Upper lobe of left lung (tissue), 6 donors: ENCODE data around the gene TAGLN3. TPM values are rescaled to one million over a fixed set of nuclear protein-coding genes. Genes with fewer than 3 reads are reported as not detected.
A peak's percentile ranks its signal among the peaks of the same experiment; 100 is the strongest.
"Not testable (repeated sequence)": the region's sequence is repeated elsewhere in the genome, so short reads cannot be mapped to it uniquely, and the experiment has no call there.

ENCODE experiments used
- ATAC-seq, 2 donors: fragments of 200-7000 bp; cut with Tn5 transposase; one replicate each; pipeline ENCODE4 v1.9.1; 2022; ENCODE audit warnings: mild to moderate bottlenecking in 2 of 2, moderate library complexity in 2 of 2; ENCODE audit not compliant: low FRiP score in 2 of 2
- DNase-seq, 2 donors: peaks; one replicate each; pipeline ENCODE4 v3.0.0-alpha.2; 2019 to 2020
- H3K27ac ChIP-seq, 4 donors: fragments of 200-600 bp; sonication (generic); one replicate each; pipeline ENCODE4 v1.5.1; 2016 to 2019
- H3K27me3 ChIP-seq, 4 donors: fragments of 200-600 bp; sonication (generic); one replicate each; pipeline ENCODE4 v1.5.1; 2017 to 2019
- H3K36me3 ChIP-seq, 4 donors: fragments of 200-600 bp; sonication (generic); one replicate each; pipeline ENCODE4 v1.5.1; 2016 to 2019
- H3K4me1 ChIP-seq, 4 donors: fragments of 200-600 bp; sonication (generic); one replicate each; pipeline ENCODE4 v1.5.1; 2018 to 2019
- H3K4me3 ChIP-seq, 4 donors: fragments of 200-600 bp; sonication (generic); one replicate each; pipeline ENCODE4 v1.5.1; 2017 to 2019; ENCODE audit warnings: mild to moderate bottlenecking in 2 of 4, moderate library complexity in 1 of 4
- H3K9me3 ChIP-seq, 4 donors: fragments of 200-600 bp; sonication (generic); one replicate each; pipeline ENCODE4 v1.5.1; 2018 to 2019
- CTCF ChIP-seq, 6 experiments: fragments of 450-650 bp in 4 of 6; fragments of 200-600 bp in 2 of 6; sonication (generic) in 2 of 6; IDR thresholded peaks; one replicate each; pipeline ENCODE4 v1.5.1; 2016 to 2019; ENCODE audit warnings: antibody characterized with exemption in 6 of 6
- EP300 ChIP-seq, 4 donors: sonication (generic); formaldehyde crosslinking; IDR thresholded peaks; one replicate each; pipeline ENCODE4 v1.5.1; 2017; ENCODE audit warnings: antibody characterized with exemption in 4 of 4, control low read depth in 2 of 4
- POLR2A ChIP-seq, 4 donors: fragments of 450-650 bp; IDR thresholded peaks; one replicate each; pipeline ENCODE4 v1.5.1; 2016 to 2017; ENCODE audit warnings: antibody characterized with exemption in 4 of 4, mild to moderate bottlenecking in 2 of 4
- POLR2AphosphoS5 ChIP-seq, 2 donors: sonication (generic); formaldehyde crosslinking; IDR thresholded peaks; one replicate each; pipeline ENCODE4 v1.5.1; 2017; ENCODE audit warnings: antibody characterized with exemption in 2 of 2
- WGBS, 2 donors: methylation state at CpG; one replicate each; pipeline ENCODE4 v1.1.5; 2017 to 2018; 5-methylcytosine and 5-hydroxymethylcytosine counted together
- total RNA-seq, 6 donors: library from RNA; depleted of rRNA in 4 of 6; stranded (reverse); fragments of >200 nt in 4 of 6; gene quantifications; one replicate each; pipeline versions ENCODE4 v1.1.0 to v1.2.1, GENCODE V29; 2016 to 2021
- donor health status: DM: no; HTN: no; CAD: no; lungs with moderate emphysema.
- donor health status: DM: no; HTN: yes; CAD: no; lungs with severe emphysema.

TAGLN3 gene
- total RNA-seq, 6 donors from 2014 or later: 1.5 TPM; not detected in 5

GRCh38 chr3:112030901-112031300, 32.2 kb downstream of the TAGLN3 start:
- H3K36me3 ChIP-seq: no peaks in the 10 kb centered on the region
- no peak for TF ChIP-seq POLR2A (IDR thresholded peaks at IDR 0.05)
- no peak for TF ChIP-seq CTCF (IDR thresholded peaks at IDR 0.05)
- no peak for TF ChIP-seq EP300 (IDR thresholded peaks at IDR 0.05)
- no peak for TF ChIP-seq POLR2AphosphoS5 (IDR thresholded peaks at IDR 0.05)
- WGBS, 2 donors: 92 to 93% methylated on average over 5 of the region's 5 CpGs

GRCh38 chr3:112032098-112032731, 33.5 kb downstream of the TAGLN3 start:
- H3K4me1 ChIP-seq: no peaks in the 10 kb centered on the region
- H3K9me3 ChIP-seq: no peaks in the 10 kb centered on the region
- no peaks in the 10 kb centered on the region for H3K36me3 ChIP-seq
- no peak overlapping the region for H3K4me3 ChIP-seq
- H3K27me3 ChIP-seq: no peaks in the 10 kb centered on the region
- DNase-seq (peak in 1 of 2 donors; percentile 36), ATAC-seq (no peak)
- 64 to 65% methylated on average over 5 of the region's 5 CpGs for WGBS, 2 donors
- TF ChIP-seq POLR2A (IDR thresholded peaks at IDR 0.05) (no peak), POLR2AphosphoS5 (IDR thresholded peaks at IDR 0.05) (no peak), EP300 (IDR thresholded peaks at IDR 0.05) (no peak), CTCF (IDR thresholded peaks at IDR 0.05) (no peak)
- H3K27ac ChIP-seq: no peak overlapping the region

More at GRCh38 chr3:112030901-112031300, 32.2 kb downstream of the TAGLN3 start:
- Histone ChIP-seq H3K4me3 (no peak overlapping the region), H3K4me1 (no peaks in the 10 kb centered on the region), H3K27me3 (no peaks in the 10 kb centered on the region), H3K27ac (no peak overlapping the region), H3K9me3 (no peaks in the 10 kb centered on the region)
- ATAC-seq (no peak), DNase-seq (no peak)

GRCh38 chr3:112034436-112034835, 35.7 kb downstream of the TAGLN3 start, which contains the start of gene TMPRSS7:
Gene TMPRSS7 (plus strand): TSS chr3:112034736. CDS start chr3:112034846, 110 bp downstream.
- no peak for DNase-seq
- H3K27ac ChIP-seq: no peak within 1 kb of the TSS
- H3K4me1 ChIP-seq: no peaks in the 10 kb centered on the region
- H3K9me3 ChIP-seq: no peaks in the 10 kb centered on the region
- TF ChIP-seq POLR2AphosphoS5 (IDR thresholded peaks at IDR 0.05) (no peak), POLR2A (IDR thresholded peaks at IDR 0.05) (no peak), EP300 (IDR thresholded peaks at IDR 0.05) (no peak), CTCF (IDR thresholded peaks at IDR 0.05) (no peak)
- no peaks in the 10 kb centered on the region for H3K36me3 ChIP-seq
- no peaks in the 10 kb centered on the region for H3K27me3 ChIP-seq
- WGBS, 2 donors: 94 to 97% methylated on average over 4 of the region's 4 CpGs
- H3K4me3 ChIP-seq: no peak within 1 kb of the TSS
- no peak for ATAC-seq

DNA sequence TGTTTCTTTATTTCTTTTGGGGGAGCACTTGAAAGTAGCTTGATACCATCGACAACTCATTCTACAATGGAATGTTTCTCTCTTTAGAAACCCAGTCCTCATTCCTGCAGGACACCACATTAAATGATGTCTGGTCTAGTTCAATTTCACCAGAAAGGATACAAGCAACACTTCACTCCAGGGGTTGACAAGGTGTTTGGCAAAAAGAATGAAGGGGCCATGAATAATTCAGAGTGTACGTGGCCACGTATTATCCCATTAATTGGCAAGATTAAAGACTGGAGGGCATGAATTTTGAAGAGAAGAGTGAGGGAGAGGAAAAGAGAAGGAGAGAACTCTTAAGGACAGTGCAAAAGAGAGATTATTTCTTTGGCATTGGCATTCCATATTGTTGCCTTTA, 36.5 kb downstream of the TAGLN3 start:
- Histone ChIP-seq H3K36me3 (no peaks in the 10 kb centered on the region), H3K4me3 (no peak overlapping the region), H3K4me1 (no peaks in the 10 kb centered on the region), H3K9me3 (no peaks in the 10 kb centered on the region), H3K27me3 (no peaks in the 10 kb centered on the region), H3K27ac (no peak overlapping the region)
- ATAC-seq (no peak), DNase-seq (no peak)
- TF ChIP-seq CTCF (IDR thresholded peaks at IDR 0.05): no peak
- no peak for TF ChIP-seq EP300 (IDR thresholded peaks at IDR 0.05)
- TF ChIP-seq POLR2AphosphoS5 (IDR thresholded peaks at IDR 0.05): no peak
- no peak for TF ChIP-seq POLR2A (IDR thresholded peaks at IDR 0.05)
- WGBS, 2 donors: 74 to 88% methylated on average over 3 of the region's 3 CpGs

GRCh38 chr3:112037194-112037593, 38.5 kb downstream of the TAGLN3 start:
- not testable (repeated sequence) for H3K4me1 ChIP-seq, H3K27me3 ChIP-seq, DNase-seq, ATAC-seq, H3K27ac ChIP-seq, H3K9me3 ChIP-seq, H3K36me3 ChIP-seq, H3K4me3 ChIP-seq
- 55 to 59% methylated on average over 4 of the region's 4 CpGs for WGBS, 2 donors
